DMS 273 (cell line): ENCODE measurements around the gene DGCR6L.
A peak's percentile ranks its signal among the peaks of the same experiment; 100 is the strongest.
"Not testable (repeated sequence)": the region's sequence is repeated elsewhere in the genome, so short reads cannot be mapped to it uniquely, and the experiment has no call there.

ENCODE experiments used
- DNase-seq: peaks from one replicate; lab custom pipeline; 2025; ENCODE audit not compliant: unreplicated experiment; lab: John Stamatoyannopoulos, UW

Gene DGCR6L

DNA sequence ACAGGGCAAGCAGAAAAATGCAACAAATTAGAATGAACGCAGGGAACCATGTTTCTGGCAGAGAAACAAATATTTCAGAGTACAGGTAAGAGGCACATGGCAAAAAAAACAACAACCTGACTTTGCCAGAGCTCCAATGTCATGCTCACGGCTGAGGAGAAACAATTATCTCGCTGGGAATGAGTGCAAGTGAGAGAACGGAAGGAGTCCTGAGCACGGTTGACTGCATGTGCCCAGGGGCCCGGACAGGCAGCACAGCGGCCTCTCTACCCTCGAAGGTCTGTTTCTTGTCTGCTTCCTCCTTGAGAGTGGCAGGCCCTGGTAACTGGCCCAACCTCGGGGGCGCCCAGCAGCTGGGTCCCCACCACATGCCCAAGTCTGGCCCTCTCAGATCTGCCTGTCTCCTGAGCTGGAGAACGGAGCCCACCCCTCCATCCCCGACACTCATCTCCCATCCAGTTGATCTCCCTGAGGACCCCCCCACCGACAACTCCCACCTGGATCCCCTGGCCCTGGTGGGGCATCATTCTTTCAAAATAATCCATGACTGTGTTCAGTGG, 27.1 kb downstream of the DGCR6L start:
- DNase-seq = no peak

GRCh38 chr22:20292108-20292507, 27.8 kb downstream of the DGCR6L start:
- no peak for DNase-seq

- DNase-seq = no peak
These were observed 28.2 kb downstream of the DGCR6L start for GRCh38 chr22:20291604-20292063.

GRCh38 chr22:20291249-20291586, 28.6 kb downstream of the DGCR6L start:
- no peak for DNase-seq

- DNase-seq = no peak
These were observed 29.1 kb downstream of the DGCR6L start for GRCh38 chr22:20290578-20291248.

- no peak for DNase-seq
These were observed 29.8 kb downstream of the DGCR6L start for GRCh38 chr22:20290045-20290392.

- DNase-seq = not testable (repeated sequence)
These were observed 30.4 kb downstream of the DGCR6L start for GRCh38 chr22:20289182-20290044.

GRCh38 chr22:20286784-20287423, 33.0 kb downstream of the DGCR6L start:
- DNase-seq = not testable (repeated sequence)

- not testable (repeated sequence) for DNase-seq
These were observed 33.6 kb downstream of the DGCR6L start for GRCh38 chr22:20286312-20286660.

DNA sequence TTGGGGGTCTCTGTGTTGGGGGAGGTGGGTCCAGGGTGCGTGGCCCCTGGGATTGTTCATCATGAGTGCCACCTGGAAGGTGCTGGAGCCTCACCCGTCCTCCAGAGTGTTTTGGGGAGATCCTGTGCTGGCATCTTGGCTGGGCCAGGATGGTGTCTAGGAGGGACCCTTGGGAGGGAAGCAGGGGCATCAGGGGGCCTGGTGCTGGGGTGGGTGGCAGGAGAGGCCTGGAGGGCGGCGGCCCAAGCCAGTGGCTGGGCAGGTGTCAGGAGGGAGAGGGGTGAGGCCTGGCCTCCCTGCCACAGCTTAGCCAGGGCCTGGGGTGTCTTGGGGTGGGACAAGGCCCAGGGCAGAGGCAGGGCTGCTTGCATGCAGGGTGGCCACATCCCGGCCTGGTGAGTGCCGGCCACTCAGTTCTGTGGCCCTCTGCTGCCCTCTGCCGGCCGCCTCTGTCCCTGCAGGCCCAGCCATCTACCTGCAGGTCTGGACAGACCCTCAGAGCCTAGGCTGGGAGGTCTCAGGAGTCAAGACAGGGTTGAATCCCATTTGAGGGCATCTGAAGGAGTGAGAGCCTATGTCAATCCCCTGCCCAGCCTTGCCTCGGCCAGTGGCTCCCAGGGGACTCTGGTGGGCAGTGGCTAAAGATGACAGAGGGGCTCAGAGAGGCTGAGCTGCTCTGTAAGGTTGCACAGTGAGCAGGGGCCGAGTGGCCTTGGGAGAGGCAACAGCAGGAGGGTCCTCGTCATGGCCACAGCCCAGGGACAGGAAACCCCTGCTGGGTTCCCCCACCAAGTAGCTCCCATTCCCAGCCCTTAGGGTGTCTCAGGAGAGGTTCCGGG, 34.2 kb downstream of the DGCR6L start:
- DNase-seq = peak; percentile 59

DNA sequence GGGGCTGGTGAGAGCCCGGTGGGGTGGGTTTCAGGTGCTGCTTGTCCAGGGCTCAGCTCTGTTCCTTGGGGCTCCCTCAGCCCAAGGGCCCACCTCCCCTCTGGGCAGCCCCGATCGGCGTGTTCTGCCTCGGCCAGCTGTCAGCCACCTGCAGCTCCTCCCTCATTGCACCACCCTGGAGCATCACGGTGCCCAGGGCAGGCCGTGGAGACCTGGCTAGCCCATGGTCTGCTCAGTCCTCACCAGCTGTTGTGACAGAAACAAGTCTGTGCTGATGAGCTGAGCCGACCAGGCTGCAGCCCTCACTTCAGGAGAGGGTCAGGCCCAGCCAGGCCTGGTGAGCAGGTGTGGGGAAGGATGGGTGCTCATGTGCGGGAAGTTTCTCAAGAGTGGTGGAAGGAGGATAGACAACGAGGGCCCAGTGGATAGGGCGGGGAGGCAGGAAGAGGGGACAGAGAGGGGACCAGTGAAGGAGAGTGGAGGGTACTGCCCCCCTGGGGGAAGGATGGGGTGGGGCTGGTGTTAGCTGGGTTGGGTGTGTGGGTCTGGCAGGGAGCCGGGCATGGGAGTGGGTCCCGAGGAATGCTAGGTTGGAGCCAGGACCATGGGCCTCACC, 35.3 kb downstream of the DGCR6L start:
- DNase-seq = no peak

DNA sequence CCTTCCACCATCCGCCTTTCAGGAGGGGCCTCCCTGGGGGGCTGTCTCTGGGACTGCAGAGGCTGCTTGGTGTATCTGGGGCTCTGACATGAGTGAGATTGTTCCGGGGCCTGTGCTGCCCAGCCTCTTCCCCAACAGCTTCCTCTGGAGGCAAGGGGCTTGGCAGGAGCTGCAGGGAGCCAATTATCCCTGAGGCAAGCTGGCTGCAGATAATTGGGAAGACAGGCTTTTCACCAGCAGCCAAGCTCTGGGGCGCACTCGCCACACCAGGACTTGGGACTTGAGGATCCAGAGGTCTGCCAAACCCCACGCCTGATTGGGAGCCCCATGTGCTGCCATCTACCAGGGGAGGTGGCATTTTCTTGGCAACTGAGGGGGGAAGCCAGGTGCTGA, 36.2 kb downstream of the DGCR6L start:
- peak; percentile 33 for DNase-seq

DNA sequence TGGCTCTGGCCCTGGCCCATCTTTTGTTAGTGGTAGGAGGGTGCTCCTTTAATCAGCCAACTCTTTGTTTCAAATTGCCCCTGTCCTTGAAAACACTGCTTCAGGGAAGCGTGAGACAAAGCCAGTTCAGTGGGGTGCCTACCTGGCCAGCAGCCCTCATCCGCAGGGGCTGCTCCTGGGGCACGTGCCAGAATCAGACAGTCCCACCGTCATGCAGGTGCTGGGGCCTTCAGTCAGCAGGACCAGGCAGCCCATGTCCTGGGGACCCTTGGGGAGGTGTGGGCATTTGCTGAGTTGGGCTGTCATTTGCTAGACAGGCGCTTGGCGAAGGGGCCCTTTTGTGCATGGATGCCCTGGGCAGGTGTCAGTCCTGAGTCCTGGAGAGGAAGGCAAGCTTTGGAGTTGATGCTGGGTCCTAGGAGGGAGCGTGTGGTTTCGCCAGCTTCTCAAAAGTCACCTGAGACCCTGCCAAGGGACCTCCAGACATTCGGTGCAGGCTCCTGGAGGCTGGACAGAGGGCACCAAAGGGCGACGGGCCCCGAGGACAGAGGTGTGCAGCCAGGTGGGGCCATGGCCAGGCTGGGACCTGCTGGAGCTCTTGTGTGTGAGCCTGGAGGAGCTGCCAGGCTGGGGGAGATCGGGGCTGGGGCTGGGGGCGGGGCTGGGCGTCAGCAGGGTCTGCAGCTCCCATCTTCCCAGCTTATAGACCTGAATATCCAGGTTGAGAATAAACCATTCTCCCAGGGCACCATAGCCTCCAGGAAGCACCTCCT, 36.8 kb downstream of the DGCR6L start:
- no peak for DNase-seq

- DNase-seq = no peak
These were observed 38.0 kb downstream of the DGCR6L start for GRCh38 chr22:20281891-20282290.

DNA sequence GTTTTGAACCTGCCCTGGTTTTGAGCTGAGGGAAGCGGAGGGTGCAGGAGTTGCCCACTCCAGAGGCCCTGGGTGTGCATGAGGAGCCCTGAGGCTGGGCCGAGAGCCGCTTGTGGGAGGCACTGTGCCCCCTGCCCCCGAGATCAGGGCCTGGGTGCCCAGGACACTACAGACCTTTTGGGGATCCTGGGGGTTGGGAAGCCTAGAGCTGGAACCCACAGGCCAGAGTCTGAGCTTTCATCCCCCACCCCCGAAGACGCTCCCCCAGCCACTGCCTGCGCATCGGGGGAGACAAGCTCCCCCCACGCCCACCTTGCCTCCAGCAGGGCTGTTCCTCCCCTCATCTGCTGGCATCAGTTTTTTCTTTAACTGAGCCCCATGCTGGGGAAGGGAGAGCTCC, 38.4 kb downstream of the DGCR6L start:
- DNase-seq = not testable (repeated sequence)

DNA sequence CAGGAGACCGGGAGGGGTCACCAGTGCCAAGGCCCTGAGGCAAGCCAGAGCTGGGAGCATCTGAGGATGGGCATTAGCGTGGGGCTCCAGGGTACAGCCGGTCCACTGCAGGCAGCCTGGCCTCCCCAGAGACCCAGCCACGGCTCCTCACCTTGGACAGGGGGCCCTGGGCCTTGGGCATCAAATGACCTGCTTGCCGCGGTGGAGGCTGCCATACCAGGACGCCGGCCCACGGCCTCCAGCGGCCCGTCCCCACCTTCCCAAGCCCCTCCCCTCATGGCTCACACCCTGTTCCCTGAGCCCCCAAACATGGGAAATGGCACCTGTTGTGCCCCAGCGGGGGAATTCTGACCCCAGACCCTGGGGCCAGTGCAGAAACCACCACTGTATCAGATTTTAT, 39.0 kb downstream of the DGCR6L start:
- DNase-seq = no peak

- DNase-seq = peak; percentile 60
These were observed 39.7 kb downstream of the DGCR6L start for GRCh38 chr22:20280163-20280562.

GRCh38 chr22:20279662-20280134, 40.2 kb downstream of the DGCR6L start:
- no peak for DNase-seq

DNA sequence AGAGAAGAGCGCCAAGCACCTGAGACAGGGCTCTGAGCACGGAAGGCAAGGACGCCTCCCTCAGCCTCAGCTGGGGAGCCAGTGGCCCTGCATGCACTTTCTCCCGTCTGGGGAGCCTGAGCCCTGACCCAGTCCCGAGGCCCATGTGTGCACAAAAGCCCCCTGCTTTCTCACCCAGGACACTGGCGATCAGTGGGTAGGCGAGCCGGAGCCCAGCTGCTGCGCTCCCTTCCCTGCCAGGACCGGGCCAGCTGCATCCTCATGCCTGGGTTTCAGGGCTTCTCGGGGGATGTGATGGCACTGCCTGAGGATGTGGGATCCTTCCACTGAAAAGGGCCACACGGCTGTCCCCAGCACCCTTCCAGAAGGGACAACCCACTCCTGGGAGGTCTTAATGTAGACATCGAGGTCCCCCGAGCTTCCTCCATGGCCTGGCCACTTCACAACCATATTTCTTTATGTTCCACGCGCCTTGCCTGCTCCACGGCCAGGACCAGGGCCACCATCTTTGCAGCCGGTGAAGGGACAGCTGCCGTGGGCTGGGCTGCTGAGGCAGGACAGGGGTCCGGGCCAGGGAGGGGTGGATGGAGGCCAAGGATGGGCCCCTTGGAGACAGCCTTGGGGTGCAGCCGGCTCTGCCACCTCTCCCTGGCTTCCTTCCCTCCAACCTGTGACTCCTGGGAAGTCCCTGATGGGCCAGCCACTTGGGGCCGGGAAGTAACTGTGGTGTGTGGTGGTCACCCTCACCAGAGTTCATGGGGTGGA, 41.0 kb downstream of the DGCR6L start:
- DNase-seq = not testable (repeated sequence)
